Body of pancreas (tissue), 4 donors: ENCODE data around the gene AUTS2. TPM values are rescaled to one million over a fixed set of nuclear protein-coding genes. Genes with fewer than 3 reads are reported as not detected.

ENCODE experiments used
- ATAC-seq: fragments of 150-250 bp; one replicate; pipeline ENCODE4 v1.9.1; 2016
- DNase-seq, 4 donors: peaks; one replicate each; pipeline ENCODE4 v3.0.0-alpha.2; 2019
- H3K27ac ChIP-seq, 4 donors: fragments of 200-600 bp; sonication (generic); 1 replicate in 3 of 4; 2 replicates in 1 of 4; pipeline versions ENCODE4 v1.5.1 to v1.6.1; 2016 to 2019; ENCODE audit warnings: mild to moderate bottlenecking in 1 of 4, mixed read lengths in 1 of 4, moderate library complexity in 1 of 4
- H3K27me3 ChIP-seq, 2 donors: fragments of 200-600 bp; sonication (generic); one replicate each; pipeline ENCODE4 v1.6.0; 2016; ENCODE audit warnings: mild to moderate bottlenecking in 1 of 2
- H3K36me3 ChIP-seq, 2 donors: fragments of 200-600 bp; sonication (generic); replicated peaks in 1 of 2; 2 replicates each; pipeline ENCODE4 v1.5.1; 2016; ENCODE audit warnings: low read depth in 2 of 2; ENCODE audit not compliant: insufficient read depth in 1 of 2
- H3K4me1 ChIP-seq: fragments of 200-600 bp; sonication (generic); one replicate; pipeline ENCODE4 v1.6.0; 2016
- H3K4me3 ChIP-seq, 2 donors: fragments of 200-600 bp; sonication (generic); 1 replicate in 1 of 2; 2 replicates in 1 of 2; pipeline ENCODE4 v1.5.1; 2016 to 2019
- H3K9me3 ChIP-seq, 3 donors: fragments of 200-600 bp; sonication (generic); 1 replicate in 2 of 3; 2 replicates in 1 of 3; pipeline ENCODE4 v1.5.1; 2016
- CTCF ChIP-seq, 7 experiments: fragments of 450-650 bp in 4 of 7; fragments of 200-600 bp in 3 of 7; sonication (generic) in 3 of 7; IDR thresholded peaks; one replicate each; pipeline ENCODE4 v1.5.1; 2016 to 2019; ENCODE audit warnings: antibody characterized with exemption in 7 of 7
- POLR2A ChIP-seq, 3 donors: fragments of 450-650 bp; IDR thresholded peaks; one replicate each; pipeline ENCODE4 v1.6.1; 2016; ENCODE audit warnings: antibody characterized with exemption in 3 of 3, mild to moderate bottlenecking in 2 of 3
- WGBS, 2 donors: methylation state at CpG; one replicate each; pipeline ENCODE4 v1.1.5; 2017; 5-methylcytosine and 5-hydroxymethylcytosine counted together
- intact Hi-C: fragments of 100-400 bp; cut with DNase I; formaldehyde crosslinking; loops from one replicate; pipeline ENCODE4 v1.15.1; 2023
- total RNA-seq, 2 donors: library from RNA; depleted of rRNA; stranded (reverse); fragments of >200 nt; gene quantifications; one replicate each; pipeline ENCODE4 v1.1.0, GENCODE V29; 2016

AUTS2 gene
- total RNA-seq, 2 donors from 2014 or later: 11.7 to 18.5 TPM

- peaks cover 18% of the 10 kb centered on the region for H3K4me1 ChIP-seq
- H3K9me3 ChIP-seq: no peaks in the 10 kb centered on the region
- H3K36me3 ChIP-seq: no peaks in the 10 kb centered on the region
- H3K27me3 ChIP-seq: no peaks in the 10 kb centered on the region
- TF ChIP-seq POLR2A (IDR thresholded peaks at IDR 0.05) (no peak), CTCF (IDR thresholded peaks at IDR 0.05) (no peak)
- H3K27ac ChIP-seq: no peak overlapping the region
- H3K4me3 ChIP-seq: no peak overlapping the region
- WGBS, 2 donors: 69 to 79% methylated on average over 3 of the region's 3 CpGs
- DNase-seq (no peak), ATAC-seq (no peak)
- intact Hi-C loops: no loop called here
Measured at GRCh38 chr7:70094831-70095230, 496.6 kb downstream of the AUTS2 start.

- 67 to 75% methylated on average over 2 of the region's 2 CpGs for WGBS, 2 donors
- intact Hi-C loops: no loop called here
Measured at GRCh38 chr7:70097645-70098044, 499.4 kb downstream of the AUTS2 start.

GRCh38 chr7:70098133-70098561 is 499.9 kb downstream of the AUTS2 start:
- TF ChIP-seq POLR2A (IDR thresholded peaks at IDR 0.05): no peak
- TF ChIP-seq CTCF (IDR thresholded peaks at IDR 0.05): no peak
- no peaks in the 10 kb centered on the region for H3K9me3 ChIP-seq
- no peak overlapping the region for H3K4me3 ChIP-seq
- ATAC-seq (no peak), DNase-seq (no peak)
- H3K36me3 ChIP-seq: no peaks in the 10 kb centered on the region
- WGBS, 2 donors: 37 to 43% methylated on average over 3 of the region's 3 CpGs
- intact Hi-C loops: no loop called here
- H3K27me3 ChIP-seq: no peaks in the 10 kb centered on the region
- H3K27ac ChIP-seq: no peak overlapping the region
- H3K4me1 ChIP-seq: peaks cover 13% of the 10 kb centered on the region

More at GRCh38 chr7:70097645-70098044, 499.4 kb downstream of the AUTS2 start:
- TF ChIP-seq POLR2A (IDR thresholded peaks at IDR 0.05) (no peak), CTCF (IDR thresholded peaks at IDR 0.05) (no peak)
- Histone ChIP-seq H3K4me1 (peaks cover 18% of the 10 kb centered on the region), H3K4me3 (no peak overlapping the region), H3K27ac (no peak overlapping the region), H3K27me3 (no peaks in the 10 kb centered on the region), H3K36me3 (no peaks in the 10 kb centered on the region), H3K9me3 (no peaks in the 10 kb centered on the region)
- no peak for DNase-seq
- no peak for ATAC-seq

GRCh38 chr7:70098905-70099672 is 500.8 kb downstream of the AUTS2 start:
- 61 to 64% methylated on average over 7 of the region's 7 CpGs for WGBS, 2 donors
- no peaks in the 10 kb centered on the region for H3K9me3 ChIP-seq
- peaks cover 4% of the 10 kb centered on the region for H3K4me1 ChIP-seq
- TF ChIP-seq POLR2A (IDR thresholded peaks at IDR 0.05) (no peak), CTCF (IDR thresholded peaks at IDR 0.05) (no peak)
- ATAC-seq: no peak
- no peak overlapping the region for H3K27ac ChIP-seq
- DNase-seq: no peak
- H3K27me3 ChIP-seq: no peaks in the 10 kb centered on the region
- no peaks in the 10 kb centered on the region for H3K36me3 ChIP-seq
- no peak overlapping the region for H3K4me3 ChIP-seq
- intact Hi-C loops: no loop called here

- Histone ChIP-seq H3K27ac (no peak overlapping the region), H3K27me3 (no peaks in the 10 kb centered on the region), H3K36me3 (no peaks in the 10 kb centered on the region), H3K4me3 (no peak overlapping the region), H3K9me3 (no peaks in the 10 kb centered on the region), H3K4me1 (no peaks in the 10 kb centered on the region)
- 67 to 85% methylated on average over 1 of the region's 1 CpG for WGBS, 2 donors
- ATAC-seq (no peak), DNase-seq (no peak)
- intact Hi-C loops: no loop called here
- TF ChIP-seq POLR2A (IDR thresholded peaks at IDR 0.05): no peak
- TF ChIP-seq CTCF (IDR thresholded peaks at IDR 0.05): no peak
Measured at GRCh38 chr7:70104243-70104642, 506.0 kb downstream of the AUTS2 start.
